Endothelial cell of umbilical vein (primary cell): Measurements from ENCODE around the gene INTS6. TPM values are rescaled to one million over a fixed set of nuclear protein-coding genes. Genes with fewer than 3 reads are reported as not detected.

Experiments
- BruUV-seq: library from RNA; stranded (reverse); fragments of 400-500 nt; replicated peaks from 2 replicates; lab custom pipeline; 2021; lab: Mats Ljungman, UMichigan
- CTCF ChIA-PET: fragments of 300-600, 350-600 bp; sonication (Branson Sonifier 250); formaldehyde crosslinking; loops from one replicate; lab custom pipeline; 2021; ENCODE audit warnings: antibody characterized with exemption, inconsistent platforms; lab: Charles Lee
- POLR2A ChIA-PET: fragments of 300-600, 350-600 bp; sonication (Branson Sonifier 250); formaldehyde crosslinking; loops from one replicate; lab custom pipeline; 2021; ENCODE audit warnings: antibody characterized with exemption, inconsistent platforms; lab: Charles Lee
- DNase-seq: peaks from one replicate; pipeline ENCODE4 v3.0.0-alpha.2; 2011; ENCODE audit warnings: low read depth, low spot score
- FAIRE-seq: peaks from 2 replicates; lab custom pipeline; 2011; peaks lifted over from hg19 to GRCh38; lab: Jason Lieb, UNC
- H2AFZ ChIP-seq: 2 replicates; pipeline ENCODE4 v1.6.0; 2012; ENCODE audit warnings: low read depth, low read length, control low read depth, inconsistent platforms
- H3K27ac ChIP-seq: 2 replicates; pipeline ENCODE4 v1.5.1; 2011; ENCODE audit warnings: low read depth, mild to moderate bottlenecking, control low read depth, low read length, moderate library complexity; ENCODE audit not compliant: insufficient read depth
- H3K27me3 ChIP-seq, 2 experiments: 2 replicates each; pipeline versions ENCODE4 v1.6.0 to v1.6.1; 2011; ENCODE audit warnings: low read length in 2 of 2, mixed read lengths in 1 of 2; ENCODE audit not compliant: control insufficient read depth in 2 of 2, insufficient read depth in 2 of 2
- H3K36me3 ChIP-seq, 2 experiments: 2 replicates in 1 of 2; 3 replicates in 1 of 2; pipeline ENCODE4 v1.5.1; 2011; ENCODE audit warnings: low read length in 2 of 2, mild to moderate bottlenecking in 1 of 2, moderate library complexity in 1 of 2; ENCODE audit not compliant: control insufficient read depth in 2 of 2, insufficient read depth in 2 of 2; ENCODE audit errors: extremely low read depth in 1 of 2
- H3K4me1 ChIP-seq: 3 replicates; pipeline ENCODE4 v1.5.1; 2011; ENCODE audit warnings: mild to moderate bottlenecking, low read length; ENCODE audit not compliant: control insufficient read depth, insufficient read depth; ENCODE audit errors: extremely low read depth
- H3K4me2 ChIP-seq: 2 replicates; pipeline ENCODE4 v1.6.1; 2011; ENCODE audit warnings: low read length, control low read depth, mixed read lengths; ENCODE audit not compliant: insufficient read depth
- H3K4me3 ChIP-seq, 3 experiments: fragments of 200-600 bp in 1 of 3; sonication (generic), shearing (Covaris generic) in 1 of 3; replicated peaks in 1 of 3; 2 replicates each; pipeline ENCODE4 v1.5.1; 2011 to 2016; ENCODE audit warnings: control low read depth in 3 of 3, low read length in 3 of 3, mild to moderate bottlenecking in 2 of 3, inconsistent platforms in 1 of 3, low read depth in 1 of 3, moderate library complexity in 1 of 3; ENCODE audit not compliant: insufficient read depth in 1 of 3
- H3K79me2 ChIP-seq: 2 replicates; pipeline ENCODE4 v1.6.0; 2012; ENCODE audit warnings: low read length, inconsistent platforms; ENCODE audit not compliant: control insufficient read depth, insufficient read depth
- H3K9ac ChIP-seq: replicated peaks from 2 replicates; pipeline ENCODE3; 2011; ENCODE audit warnings: low read length, control low read depth; ENCODE audit not compliant: insufficient read depth; ENCODE audit errors: extremely low read depth
- H3K9me1 ChIP-seq: replicated peaks from 3 replicates; pipeline ENCODE4 v1.6.0; 2011; ENCODE audit warnings: mild to moderate bottlenecking, low read length; ENCODE audit not compliant: control insufficient read depth, insufficient read depth; ENCODE audit errors: extremely low read depth
- H3K9me3 ChIP-seq: replicated peaks from 2 replicates; pipeline ENCODE4 v1.5.1; 2012; ENCODE audit warnings: low read length, inconsistent platforms; ENCODE audit not compliant: control insufficient read depth, insufficient read depth
- H4K20me1 ChIP-seq: replicated peaks from 2 replicates; pipeline ENCODE3; 2011; ENCODE audit warnings: mild to moderate bottlenecking, low read length; ENCODE audit not compliant: control insufficient read depth, insufficient read depth; ENCODE audit errors: extremely low read depth
- CTCF ChIP-seq, 2 donors: IDR thresholded peaks; 1 replicate in 1 of 2; 2 replicates in 1 of 2; pipeline ENCODE4 v1.5.1; 2011; ENCODE audit warnings: low read length in 2 of 2, mild to moderate bottlenecking in 2 of 2, moderate library complexity in 2 of 2, control low read depth in 1 of 2, inconsistent platforms in 1 of 2, low read depth in 1 of 2; ENCODE audit not compliant: insufficient read depth in 1 of 2; ENCODE audit errors: extremely low read depth in 1 of 2
- EZH2 ChIP-seq: IDR thresholded peaks from 2 replicates; pipeline ENCODE4 v1.6.1; 2012; ENCODE audit warnings: borderline replicate concordance, low read depth, mild to moderate bottlenecking, moderate library complexity, low read length, inconsistent platforms; ENCODE audit not compliant: severe bottlenecking
- FOS ChIP-seq: IDR thresholded peaks from 2 replicates; pipeline ENCODE4 v1.6.1; 2011; ENCODE audit warnings: mild to moderate bottlenecking, low read length, moderate library complexity, borderline replicate concordance; ENCODE audit not compliant: insufficient read depth
- GATA2 ChIP-seq: IDR thresholded peaks from 2 replicates; pipeline ENCODE4 v1.7.0; 2011; ENCODE audit warnings: low read depth, mild to moderate bottlenecking, moderate library complexity, mixed read lengths, low read length; ENCODE audit not compliant: insufficient read length, insufficient read depth
- JUN ChIP-seq: IDR thresholded peaks from 2 replicates; pipeline ENCODE4 v1.6.1; 2011; ENCODE audit warnings: borderline replicate concordance, low read depth; ENCODE audit not compliant: insufficient read length, insufficient read depth
- MAX ChIP-seq: IDR thresholded peaks from 2 replicates; pipeline ENCODE4 v1.6.1; 2011; ENCODE audit not compliant: insufficient read depth, insufficient read length
- MYC ChIP-seq: IDR thresholded peaks from one replicate; pipeline ENCODE4 v1.6.1; 2011; ENCODE audit warnings: mild to moderate bottlenecking, low read depth, low read length
- POLR2A ChIP-seq: IDR thresholded peaks from 2 replicates; pipeline ENCODE4 v1.6.1; 2012; ENCODE audit warnings: low read depth, mild to moderate bottlenecking, control low read depth, low read length
- POLR2AphosphoS5 ChIP-seq: IDR thresholded peaks from 2 replicates; pipeline ENCODE4 v1.6.1; 2012; ENCODE audit warnings: low read depth, mild to moderate bottlenecking, control low read depth, low read length, moderate library complexity; ENCODE audit not compliant: insufficient read depth
- dilution Hi-C: fragments of 300-500 bp; cut with MboI; formaldehyde crosslinking; loops from one replicate; pipeline ENCODE4 v1.15.0; 2019; ENCODE audit warnings: low sequenced_read_pairs; ENCODE audit not compliant: extremely low pct_ligation_motif_present
- intact Hi-C: fragments of 100-400 bp; cut with micrococcal nuclease; formaldehyde crosslinking; loops from one replicate; pipeline ENCODE4 v1.10.0; 2022
- polyA plus RNA-seq, 4 experiments: library from polyadenylated mRNA; depleted of rRNA in 3 of 4; stranded (reverse) in 3 of 4; unstranded in 1 of 4; fragments of >200 nt; gene quantifications; 2 replicates each; pipeline versions ENCODE4 v1.2.1 to v1.2.3, GENCODE V29; 2011 to 2012; ENCODE audit warnings: missing spikeins in 1 of 4
- total RNA-seq: library from RNA; stranded (reverse); gene quantifications from 2 replicates; pipeline ENCODE4 v1.2.3, GENCODE V29; 2021

The INTS6 gene
- total and polyA plus RNA-seq, 2 donors (not counting 3 experiments of a cell fraction or from before 2014, with no cell fraction given): 9.5 to 45.4 TPM

- dilution Hi-C loops (no loop called here), intact Hi-C loops (no loop called here)
- no peak overlapping the region for H3K27ac ChIP-seq
- BruUV-seq: no TSS peak
- no peaks in the 10 kb centered on the region for H4K20me1 ChIP-seq
- DNase-seq: no peak
- H3K4me2 ChIP-seq: no peak overlapping the region
- no peaks in the 10 kb centered on the region for H3K9me3 ChIP-seq
- no peaks in the 10 kb centered on the region for H3K36me3 ChIP-seq
- POLR2A ChIA-PET: no interaction called here
- H3K4me1 ChIP-seq: no peaks in the 10 kb centered on the region
- no peak overlapping the region for H3K4me3 ChIP-seq
- peaks cover 5 to 12% of the 10 kb centered on the region in 2 experiments for H3K27me3 ChIP-seq
- no peak overlapping the region for H2AFZ ChIP-seq
- no peaks in the 10 kb centered on the region for H3K9me1 ChIP-seq
- CTCF ChIA-PET: no interaction called here
- TF ChIP-seq EZH2 (no peak), GATA2 (no peak), MAX (no peak), CTCF (IDR thresholded peaks at IDR 0.05; ENCODE audit: extremely low read depth in 1 of 2, insufficient read depth in 1 of 2, low read depth in 1 of 2, low read length in 2 of 2) (no peak), FOS (no peak), MYC (no peak), POLR2AphosphoS5 (no peak), POLR2A (no peak), JUN (no peak)
- no peak for FAIRE-seq
- no peak overlapping the region for H3K9ac ChIP-seq
- H3K79me2 ChIP-seq: no peaks in the 10 kb centered on the region
These were observed 41.3 kb upstream of the INTS6 start for GRCh38 chr13:51494156-51494555.
